GM12801 (cell line): ENCODE measurements around the gene NEURL1B.

ENCODE experiments used
- CTCF ChIP-seq: IDR thresholded peaks from one replicate; pipeline ENCODE4 v1.5.1; 2011; ENCODE audit warnings: control low read depth; ENCODE audit not compliant: insufficient read length; ENCODE audit errors: extremely low read depth

Gene NEURL1B

GRCh38 chr5:172700365-172701290 lies 59.6 kb downstream of the NEURL1B start:
- no peak for TF ChIP-seq CTCF

DNA sequence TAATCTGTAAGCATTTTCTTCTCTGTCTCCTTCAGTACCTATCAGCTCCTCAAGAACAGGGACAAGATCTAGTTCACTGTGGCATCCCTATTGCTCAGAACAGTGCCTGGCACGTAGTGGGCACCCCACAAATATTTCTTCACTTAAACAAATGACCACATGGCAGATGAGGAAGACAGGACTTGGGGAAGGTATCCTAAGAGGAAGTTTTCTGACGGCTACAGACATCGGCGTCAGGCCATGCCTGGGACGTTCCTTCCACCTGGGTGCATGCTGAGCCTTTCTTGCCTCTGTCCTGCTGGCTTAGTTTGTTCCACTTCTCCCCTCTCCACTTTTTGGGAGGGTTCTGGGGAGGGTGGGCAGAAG lies 60.2 kb downstream of the NEURL1B start:
- no peak for TF ChIP-seq CTCF

GRCh38 chr5:172703952-172704351 lies 62.9 kb downstream of the NEURL1B start:
- no peak for TF ChIP-seq CTCF

GRCh38 chr5:172705576-172706084 lies 64.6 kb downstream of the NEURL1B start:
- no peak for TF ChIP-seq CTCF

DNA sequence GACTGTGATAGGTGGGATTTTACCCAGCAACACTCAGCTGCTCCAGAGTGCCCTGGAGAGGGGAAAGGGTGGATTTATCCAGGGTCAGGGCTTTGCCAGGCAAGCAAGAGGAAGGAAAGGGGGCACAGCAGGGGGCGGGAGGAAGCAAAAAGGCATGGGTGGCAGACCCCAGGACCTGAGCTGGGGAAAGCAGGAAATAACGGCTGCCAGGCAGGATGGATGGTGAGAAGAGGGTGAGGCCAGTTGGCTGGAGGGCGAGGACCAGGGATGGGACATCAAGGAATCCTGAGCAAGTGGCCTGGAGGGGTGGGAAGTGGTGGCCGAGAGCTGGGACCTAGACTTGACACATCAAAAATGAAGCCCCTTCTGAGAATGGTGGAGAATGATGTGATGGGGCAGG lies 65.7 kb downstream of the NEURL1B start:
- TF ChIP-seq CTCF = no peak

DNA sequence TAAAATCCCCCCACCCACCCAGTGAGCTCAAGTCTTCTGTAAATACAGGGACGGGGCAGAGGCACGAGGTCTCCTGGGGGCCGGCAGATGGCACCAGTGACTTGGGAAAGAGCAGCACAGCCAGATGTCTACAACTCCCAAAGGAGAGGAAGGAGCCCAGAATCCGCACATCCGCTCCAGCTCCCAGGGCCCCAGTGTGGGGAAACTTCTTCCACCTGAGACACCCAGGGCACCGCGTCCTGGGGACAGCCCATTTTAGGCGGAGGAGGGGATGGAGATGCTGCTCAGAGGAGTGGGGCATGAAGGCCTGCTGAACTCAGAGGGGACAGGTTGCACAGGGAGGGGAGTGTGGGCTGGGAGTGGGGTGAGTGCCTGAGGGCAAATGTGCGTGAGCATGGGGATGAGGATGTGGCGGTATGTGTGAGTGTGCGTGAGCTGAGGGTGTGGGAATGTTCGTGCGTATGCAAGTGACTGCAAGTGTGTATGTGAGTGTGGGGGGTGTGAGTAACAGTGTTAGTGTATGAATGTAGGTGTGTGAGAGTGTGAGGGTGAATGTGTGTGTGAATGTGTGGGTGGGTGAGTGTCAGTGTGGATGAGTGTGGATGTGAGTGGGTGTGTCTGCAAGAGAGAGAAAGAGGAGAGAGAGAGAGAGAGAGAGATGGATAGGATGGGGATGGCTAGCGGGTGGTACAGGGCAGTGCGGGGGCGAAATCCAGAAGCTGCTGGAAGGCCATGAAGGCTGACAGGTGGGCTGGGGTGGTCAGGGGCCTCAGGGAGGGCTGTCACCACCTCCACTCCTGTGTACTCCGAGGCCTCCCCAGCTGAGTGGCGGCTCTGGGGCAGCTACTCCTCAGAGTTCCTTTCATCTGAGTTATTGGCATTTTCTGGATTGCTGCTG lies 66.5 kb downstream of the NEURL1B start:
- no peak for TF ChIP-seq CTCF

DNA sequence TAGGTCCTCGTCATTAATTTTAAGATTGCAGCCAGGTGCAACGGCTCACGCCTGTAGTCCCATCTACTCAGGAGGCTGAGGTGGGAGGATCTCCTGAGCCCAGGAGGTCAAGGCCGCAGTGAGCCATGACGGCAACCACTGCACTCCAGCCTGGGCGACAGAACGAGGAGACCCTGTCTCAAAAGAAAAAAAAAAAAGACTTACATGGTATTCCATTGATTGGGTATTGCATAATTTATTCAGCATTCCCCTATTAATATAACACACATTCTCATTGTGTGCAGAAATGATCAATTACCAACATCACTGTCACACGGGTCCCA lies 67.1 kb downstream of the NEURL1B start:
- no peak for TF ChIP-seq CTCF
